ENCODE results near the gene LRRC71.

The LRRC71 gene

GRCh38 chr1:156929596-156930238 is 9.3 kb downstream of the LRRC71 start:
- no peak for DNase-seq

GRCh38 chr1:156930483-156930882 is 10.1 kb downstream of the LRRC71 start:
- DNase-seq = no peak

- no peak for DNase-seq
Observed at GRCh38 chr1:156931211-156931952, 10.9 kb downstream of the LRRC71 start.

- no peak for DNase-seq
Observed at GRCh38 chr1:156931974-156932710, 11.7 kb downstream of the LRRC71 start.

GRCh38 chr1:156933136-156933535 is 12.7 kb downstream of the LRRC71 start:
- DNase-seq = no peak

- DNase-seq = no peak
Observed at GRCh38 chr1:156935505-156936128, 15.2 kb downstream of the LRRC71 start.

- DNase-seq = no peak
Observed at GRCh38 chr1:156936191-156936590, 15.8 kb downstream of the LRRC71 start.

- DNase-seq = no peak
Observed at GRCh38 chr1:156936721-156937220, 16.3 kb downstream of the LRRC71 start.

GRCh38 chr1:156937883-156938282 is 17.5 kb downstream of the LRRC71 start:
- no peak for DNase-seq

GRCh38 chr1:156938813-156939212 is 18.4 kb downstream of the LRRC71 start:
- DNase-seq = no peak

- DNase-seq = no peak
Observed at GRCh38 chr1:156939786-156940334, 19.4 kb downstream of the LRRC71 start.

GRCh38 chr1:156941675-156942074 is 21.2 kb downstream of the LRRC71 start:
- no peak for DNase-seq

GRCh38 chr1:156942176-156942575 is 21.7 kb downstream of the LRRC71 start:
- DNase-seq = no peak

- no peak for DNase-seq
Observed at GRCh38 chr1:156942576-156942975, 22.1 kb downstream of the LRRC71 start.

- no peak for DNase-seq
Observed at GRCh38 chr1:156943756-156944155, 23.3 kb downstream of the LRRC71 start.

- no peak for DNase-seq
Observed at GRCh38 chr1:156944268-156944667, 23.8 kb downstream of the LRRC71 start.

GRCh38 chr1:156944848-156945247 is 24.4 kb downstream of the LRRC71 start:
- DNase-seq = no peak

GRCh38 chr1:156945881-156946661 is 25.6 kb downstream of the LRRC71 start:
- no peak for DNase-seq

- DNase-seq = no peak
Observed at GRCh38 chr1:156947127-156947526, 26.7 kb downstream of the LRRC71 start.

GRCh38 chr1:156947818-156948525 is 27.5 kb downstream of the LRRC71 start:
- DNase-seq = no peak

- no peak for DNase-seq
Observed at GRCh38 chr1:156948708-156949107, 28.3 kb downstream of the LRRC71 start.
